K562 (cell line): ENCODE measurements around the gene WWOX. TPM values are rescaled to one million over a fixed set of nuclear protein-coding genes. Genes with fewer than 3 reads are reported as not detected.

ENCODE experiments used
- ATAC-seq: fragments of 200-7000 bp; cut with Tn5 transposase; 3 replicates; pipeline ENCODE4 v1.9.1; 2020; ENCODE audit warnings: moderate library complexity
- BruUV-seq: library from RNA; stranded (reverse); fragments of 400-500 nt; replicated peaks from 2 replicates; lab custom pipeline; 2021; lab: Mats Ljungman, UMichigan
- CTCF ChIA-PET: fragments of 300-600 bp; formaldehyde crosslinking; extraction: SDS; loops from one replicate; lab custom pipeline; 2021; ENCODE audit warnings: low intra/inter-chr PET ratio; lab: Yijun Ruan, JAX
- POLR2A ChIA-PET: fragments of 300-600, 350-650 bp; sonication (Branson Sonifier 250); formaldehyde crosslinking; extraction: SDS; loops from one replicate; lab custom pipeline; 2021; ENCODE audit warnings: antibody characterized with exemption, inconsistent platforms; lab: Yijun Ruan, JAX
- DNase-seq, 4 experiments: peaks; one replicate each; pipeline versions ENCODE4 v3.0.0 to v3.0.0-alpha.2; 2011 to 2018; ENCODE audit warnings: low spot score in 3 of 4, mixed read lengths in 3 of 4; ENCODE audit errors: extremely low read depth in 1 of 4
- FAIRE-seq: peaks from 2 replicates; lab custom pipeline; 2011; peaks lifted over from hg19 to GRCh38; lab: Jason Lieb, UNC
- H2AFZ ChIP-seq: 2 replicates; pipeline ENCODE4 v1.6.0; 2011; ENCODE audit warnings: low read depth, low read length, control low read depth, inconsistent platforms
- H3K27ac ChIP-seq: fragments of 200-600 bp; 3 replicates; pipeline ENCODE4 v1.8.0; 2011; ENCODE audit warnings: low read depth, mild to moderate bottlenecking, control low read depth, inconsistent platforms, low read length, moderate library complexity, mixed read lengths; ENCODE audit errors: extremely low read depth
- H3K27me3 ChIP-seq, 2 experiments: fragments of 300-600 bp in 1 of 2; 2 replicates in 1 of 2; 3 replicates in 1 of 2; pipeline versions ENCODE4 v1.6.0 to v1.8.0; 2011; ENCODE audit warnings: inconsistent platforms in 2 of 2, low read length in 2 of 2, mild to moderate bottlenecking in 1 of 2, mixed read lengths in 1 of 2, moderate library complexity in 1 of 2; ENCODE audit not compliant: control insufficient read depth in 2 of 2, insufficient read depth in 2 of 2
- H3K36me3 ChIP-seq: fragments of 300-600 bp; 3 replicates; pipeline ENCODE4 v1.8.0; 2011; ENCODE audit warnings: mild to moderate bottlenecking, low read length, inconsistent platforms; ENCODE audit not compliant: control insufficient read depth, insufficient read depth
- H3K4me1 ChIP-seq, 2 experiments: fragments of 200-600 bp in 1 of 2; replicated peaks in 1 of 2; 2 replicates in 1 of 2; 3 replicates in 1 of 2; pipeline versions ENCODE4 v1.5.1 to v1.8.0; 2011; ENCODE audit warnings: inconsistent platforms in 2 of 2, low read length in 2 of 2, mild to moderate bottlenecking in 1 of 2, mixed read lengths in 1 of 2, moderate library complexity in 1 of 2; ENCODE audit not compliant: control insufficient read depth in 2 of 2, insufficient read depth in 2 of 2
- H3K4me2 ChIP-seq: 2 replicates; pipeline ENCODE4 v1.6.1; 2011; ENCODE audit warnings: low read length, control low read depth, inconsistent platforms, mixed read lengths; ENCODE audit not compliant: insufficient read depth
- H3K4me3 ChIP-seq: fragments of 200-600 bp; sonication (generic), shearing (Covaris generic); 2 replicates; pipeline ENCODE4 v1.5.1; 2016; ENCODE audit warnings: control low read depth, inconsistent platforms
- H3K79me2 ChIP-seq: fragments of 200-600 bp; 3 replicates; pipeline ENCODE4 v1.8.0; 2011; ENCODE audit warnings: low read length, inconsistent platforms; ENCODE audit not compliant: control insufficient read depth, insufficient read depth
- H3K9ac ChIP-seq, 2 experiments: 2 replicates each; pipeline versions ENCODE4 v1.6.0 to v1.6.1; 2011; ENCODE audit warnings: low read depth in 2 of 2, low read length in 2 of 2, control low read depth in 1 of 2, inconsistent platforms in 1 of 2, mild to moderate bottlenecking in 1 of 2, mixed read lengths in 1 of 2; ENCODE audit not compliant: insufficient read depth in 1 of 2
- H3K9me1 ChIP-seq: one replicate; pipeline ENCODE4 v1.6.0; 2011; ENCODE audit warnings: inconsistent platforms, mild to moderate bottlenecking, low read length, moderate library complexity; ENCODE audit not compliant: control insufficient read depth, insufficient read depth
- H3K9me3 ChIP-seq: replicated peaks from 2 replicates; pipeline ENCODE4 v1.5.1; 2011; ENCODE audit warnings: low read depth, low read length, inconsistent platforms; ENCODE audit not compliant: control insufficient read depth, insufficient read depth
- H4K20me1 ChIP-seq: replicated peaks from 2 replicates; pipeline ENCODE4 v1.6.1; 2011; ENCODE audit warnings: low read length, inconsistent platforms, mixed read lengths; ENCODE audit not compliant: control insufficient read depth, insufficient read depth
- DDX20 ChIP-seq: fragments of 450-650 bp; IDR thresholded peaks from 2 replicates; pipeline ENCODE4 v1.6.1; 2016; ENCODE audit warnings: missing genetic modification characterization, low read depth, mild to moderate bottlenecking, missing compliant biosample characterization, moderate library complexity
- EHMT2 ChIP-seq: fragments of 450-650 bp; IDR thresholded peaks from 2 replicates; pipeline ENCODE4 v1.6.1; 2018; ENCODE audit warnings: antibody characterized with exemption
- HDAC6 ChIP-seq: IDR thresholded peaks from 2 replicates; pipeline ENCODE4 v1.6.1; 2012; ENCODE audit warnings: low read depth, mild to moderate bottlenecking, control low read depth, inconsistent platforms, low read length, moderate library complexity
- HNRNPH1 ChIP-seq: fragments of 200-400 bp; formaldehyde crosslinking; optimal IDR thresholded peaks from 2 replicates; pipeline ENCODE3; 2017; ENCODE audit warnings: low read depth, mild to moderate bottlenecking, low read length, moderate library complexity
- JUND ChIP-seq, 2 experiments: IDR thresholded peaks; 2 replicates in 1 of 2; 3 replicates in 1 of 2; pipeline ENCODE4 v1.6.1; 2011; ENCODE audit warnings: borderline replicate concordance in 2 of 2, low read depth in 2 of 2, low read length in 2 of 2, improper control_type of control experiment in 1 of 2, missing biosample characterization in 1 of 2, missing genetic modification characterization in 1 of 2, missing genetic modification reagents in 1 of 2
- NCOA1 ChIP-seq: fragments of 450-650 bp; IDR thresholded peaks from 2 replicates; pipeline ENCODE4 v1.6.1; 2016; ENCODE audit warnings: low read depth
- RNF2 ChIP-seq: sonication (generic); IDR thresholded peaks from 2 replicates; pipeline ENCODE4 v1.6.1; 2016
- THRAP3 ChIP-seq: fragments of 450-650 bp; IDR thresholded peaks from 2 replicates; pipeline ENCODE4 v1.6.1; 2016; ENCODE audit warnings: mild to moderate bottlenecking, inconsistent platforms, borderline replicate concordance
- ZC3H8 ChIP-seq: fragments of 450-650 bp; IDR thresholded peaks from 2 replicates; pipeline ENCODE4 v1.6.1; 2017
- ZNF12 ChIP-seq: sonication (generic); formaldehyde crosslinking; IDR thresholded peaks from 2 replicates; pipeline ENCODE4 v1.4.0; 2020; ENCODE audit warnings: mild to moderate bottlenecking, missing genetic modification reagents
- WGBS: fragments of 100-300 bp; shearing (Covaris generic); methylation state at CpG from one replicate; pipeline ENCODE4 v1.1.6; 2016; ENCODE audit warnings: low coverage, mixed read lengths; ENCODE audit not compliant: insufficient coverage; ENCODE audit errors: missing lambda C conversion rate; 5-methylcytosine and 5-hydroxymethylcytosine counted together
- in situ Hi-C: fragments of 300-500 bp; cut with MboI; formaldehyde crosslinking; loops from 4 replicates; pipeline ENCODE4 v1.15.0; 2018; ENCODE audit warnings: inconsistent platforms, mixed read lengths
- intact Hi-C: fragments of 100-400 bp; cut with micrococcal nuclease; formaldehyde crosslinking; loops from 2 replicates; pipeline ENCODE4 v1.14.2; 2022
- polyA plus RNA-seq, 8 experiments: library from polyadenylated mRNA; depleted of rRNA in 4 of 8; stranded (reverse) in 5 of 8; unstranded in 3 of 8; fragments of >200 nt; fragmentation: Nextera tagmentation in 2 of 8; fragmentation: Illumina TruSeq in 1 of 8; extraction: Ambion mirVana in 2 of 8; extraction: Trizol in 1 of 8; gene quantifications; 2 replicates each; pipeline versions ENCODE4 v1.2.1 to v1.2.3, GENCODE V29; 2011 to 2014; ENCODE audit warnings: inconsistent platforms in 1 of 8, missing spikeins in 1 of 8
- total RNA-seq, 7 experiments: library from RNA; depleted of rRNA in 6 of 7; stranded (reverse); fragments of >200 nt in 6 of 7; fragmentation: Illumina TruSeq in 2 of 7; extraction: Trizol in 2 of 7; gene quantifications; 2 replicates each; pipeline versions ENCODE4 v1.2.1 to v1.2.3, GENCODE V29; 2011 to 2021; ENCODE audit warnings: low replicate concordance in 1 of 7
- TF ChIP-seq, protein P1 (sequence below): fragments of 150-350 bp; IDR thresholded peaks from 2 replicates; pipeline ENCODE4 v1.6.1; 2014; ENCODE audit warnings: low read depth, mild to moderate bottlenecking, low read length, borderline replicate concordance
- TF ChIP-seq, protein P2 (sequence below): fragments of 250-450 bp; sonication (Bioruptor Pico); IDR thresholded peaks from 2 replicates; pipeline ENCODE4 v1.4.0; 2020; ENCODE audit warnings: mild to moderate bottlenecking, moderate library complexity
- TF ChIP-seq, protein P3 (sequence below): fragments of 250-450 bp; sonication (Bioruptor Pico); IDR thresholded peaks from 2 replicates; pipeline ENCODE4 v1.4.0; 2020
- TF ChIP-seq, protein P4 (sequence below): fragments of 450-650 bp; formaldehyde crosslinking; IDR thresholded peaks from 2 replicates; pipeline ENCODE4 v1.4.0; 2020; ENCODE audit warnings: mild to moderate bottlenecking, moderate library complexity

The WWOX gene
- total and polyA plus RNA-seq, 9 of the 15 experiments (the other 6 are each of a cell fraction or from before 2014, with no cell fraction given) = 1.6 to 22.7 (median 8.1) TPM

DNA sequence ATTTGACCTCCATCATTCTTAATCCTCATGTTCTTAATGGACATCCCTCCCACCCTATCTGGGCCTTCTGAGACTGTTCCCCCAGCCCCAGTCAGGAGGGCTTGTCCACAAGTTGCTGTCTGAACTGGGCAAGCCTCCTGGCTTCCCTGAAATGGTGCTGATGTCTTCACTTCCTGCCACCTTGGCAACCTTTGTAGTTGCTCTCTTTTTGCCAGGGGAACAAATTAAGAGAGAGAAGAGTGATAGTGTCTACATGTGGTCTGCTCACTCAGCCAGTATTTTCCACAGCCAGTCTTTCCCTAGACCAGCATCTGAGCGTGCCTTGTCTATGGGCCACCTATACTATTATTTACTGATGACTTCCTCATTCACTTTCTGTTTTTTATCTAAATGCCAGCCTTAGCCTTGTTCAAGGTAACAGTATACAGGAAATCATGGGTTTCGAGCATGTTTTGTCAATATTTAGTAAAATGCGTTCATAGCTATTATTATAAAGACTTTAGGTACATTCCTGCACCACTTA is 791.0 kb downstream of the WWOX start:
- Histone ChIP-seq H3K9me1 (no peaks in the 10 kb centered on the region), H3K4me3 (no peak overlapping the region), H2AFZ (no peak overlapping the region), H3K9me3 (no peaks in the 10 kb centered on the region), H3K27ac (no peak overlapping the region), H3K4me2 (no peak overlapping the region), H3K79me2 (no peaks in the 10 kb centered on the region), H3K4me1 (no peaks in the 10 kb centered on the region), H3K27me3 (peaks cover 0 to 8% of the 10 kb centered on the region in 2 experiments; a peak in 2 of 5 replicates), H4K20me1 (no peaks in the 10 kb centered on the region), H3K9ac (no peak overlapping the region), H3K36me3 (no peaks in the 10 kb centered on the region)
- FAIRE-seq (no peak), DNase-seq (no peak), ATAC-seq (no peak)
- TF ChIP-seq EHMT2 = no peak
- TF ChIP-seq DDX20 (tag) = no peak
- TF ChIP-seq, protein P1, sequence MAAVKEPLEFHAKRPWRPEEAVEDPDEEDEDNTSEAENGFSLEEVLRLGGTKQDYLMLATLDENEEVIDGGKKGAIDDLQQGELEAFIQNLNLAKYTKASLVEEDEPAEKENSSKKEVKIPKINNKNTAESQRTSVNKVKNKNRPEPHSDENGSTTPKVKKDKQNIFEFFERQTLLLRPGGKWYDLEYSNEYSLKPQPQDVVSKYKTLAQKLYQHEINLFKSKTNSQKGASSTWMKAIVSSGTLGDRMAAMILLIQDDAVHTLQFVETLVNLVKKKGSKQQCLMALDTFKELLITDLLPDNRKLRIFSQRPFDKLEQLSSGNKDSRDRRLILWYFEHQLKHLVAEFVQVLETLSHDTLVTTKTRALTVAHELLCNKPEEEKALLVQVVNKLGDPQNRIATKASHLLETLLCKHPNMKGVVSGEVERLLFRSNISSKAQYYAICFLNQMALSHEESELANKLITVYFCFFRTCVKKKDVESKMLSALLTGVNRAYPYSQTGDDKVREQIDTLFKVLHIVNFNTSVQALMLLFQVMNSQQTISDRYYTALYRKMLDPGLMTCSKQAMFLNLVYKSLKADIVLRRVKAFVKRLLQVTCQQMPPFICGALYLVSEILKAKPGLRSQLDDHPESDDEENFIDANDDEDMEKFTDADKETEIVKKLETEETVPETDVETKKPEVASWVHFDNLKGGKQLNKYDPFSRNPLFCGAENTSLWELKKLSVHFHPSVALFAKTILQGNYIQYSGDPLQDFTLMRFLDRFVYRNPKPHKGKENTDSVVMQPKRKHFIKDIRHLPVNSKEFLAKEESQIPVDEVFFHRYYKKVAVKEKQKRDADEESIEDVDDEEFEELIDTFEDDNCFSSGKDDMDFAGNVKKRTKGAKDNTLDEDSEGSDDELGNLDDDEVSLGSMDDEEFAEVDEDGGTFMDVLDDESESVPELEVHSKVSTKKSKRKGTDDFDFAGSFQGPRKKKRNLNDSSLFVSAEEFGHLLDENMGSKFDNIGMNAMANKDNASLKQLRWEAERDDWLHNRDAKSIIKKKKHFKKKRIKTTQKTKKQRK = no peak
- TF ChIP-seq, protein P2, sequence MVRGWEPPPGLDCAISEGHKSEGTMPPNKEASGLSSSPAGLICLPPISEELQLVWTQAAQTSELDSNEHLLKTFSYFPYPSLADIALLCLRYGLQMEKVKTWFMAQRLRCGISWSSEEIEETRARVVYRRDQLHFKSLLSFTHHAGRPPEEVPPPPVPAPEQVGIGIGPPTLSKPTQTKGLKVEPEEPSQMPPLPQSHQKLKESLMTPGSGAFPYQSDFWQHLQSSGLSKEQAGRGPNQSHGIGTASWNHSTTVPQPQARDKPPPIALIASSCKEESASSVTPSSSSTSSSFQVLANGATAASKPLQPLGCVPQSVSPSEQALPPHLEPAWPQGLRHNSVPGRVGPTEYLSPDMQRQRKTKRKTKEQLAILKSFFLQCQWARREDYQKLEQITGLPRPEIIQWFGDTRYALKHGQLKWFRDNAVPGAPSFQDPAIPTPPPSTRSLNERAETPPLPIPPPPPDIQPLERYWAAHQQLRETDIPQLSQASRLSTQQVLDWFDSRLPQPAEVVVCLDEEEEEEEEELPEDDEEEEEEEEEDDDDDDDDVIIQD (CRISPR knock-in tag) = no peak
- TF ChIP-seq, protein P3, sequence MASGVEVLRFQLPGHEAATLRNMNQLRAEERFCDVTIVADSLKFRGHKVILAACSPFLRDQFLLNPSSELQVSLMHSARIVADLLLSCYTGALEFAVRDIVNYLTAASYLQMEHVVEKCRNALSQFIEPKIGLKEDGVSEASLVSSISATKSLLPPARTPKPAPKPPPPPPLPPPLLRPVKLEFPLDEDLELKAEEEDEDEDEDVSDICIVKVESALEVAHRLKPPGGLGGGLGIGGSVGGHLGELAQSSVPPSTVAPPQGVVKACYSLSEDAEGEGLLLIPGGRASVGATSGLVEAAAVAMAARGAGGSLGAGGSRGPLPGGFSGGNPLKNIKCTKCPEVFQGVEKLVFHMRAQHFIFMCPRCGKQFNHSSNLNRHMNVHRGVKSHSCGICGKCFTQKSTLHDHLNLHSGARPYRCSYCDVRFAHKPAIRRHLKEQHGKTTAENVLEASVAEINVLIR = no peak
- no peak for TF ChIP-seq ZNF12
- TF ChIP-seq JUND (IDR thresholded peaks at IDR 0.05; ENCODE audit: borderline replicate concordance, low read depth, low read length) = no peak
- no peak for TF ChIP-seq JUND (tag; IDR thresholded peaks at IDR 0.05; ENCODE audit: borderline replicate concordance, low read depth, low read length)
- no peak for TF ChIP-seq HNRNPH1
- TF ChIP-seq THRAP3 = no peak
- TF ChIP-seq ZC3H8 = no peak
- no peak for TF ChIP-seq RNF2
- no peak for TF ChIP-seq NCOA1
- TF ChIP-seq, protein P4, sequence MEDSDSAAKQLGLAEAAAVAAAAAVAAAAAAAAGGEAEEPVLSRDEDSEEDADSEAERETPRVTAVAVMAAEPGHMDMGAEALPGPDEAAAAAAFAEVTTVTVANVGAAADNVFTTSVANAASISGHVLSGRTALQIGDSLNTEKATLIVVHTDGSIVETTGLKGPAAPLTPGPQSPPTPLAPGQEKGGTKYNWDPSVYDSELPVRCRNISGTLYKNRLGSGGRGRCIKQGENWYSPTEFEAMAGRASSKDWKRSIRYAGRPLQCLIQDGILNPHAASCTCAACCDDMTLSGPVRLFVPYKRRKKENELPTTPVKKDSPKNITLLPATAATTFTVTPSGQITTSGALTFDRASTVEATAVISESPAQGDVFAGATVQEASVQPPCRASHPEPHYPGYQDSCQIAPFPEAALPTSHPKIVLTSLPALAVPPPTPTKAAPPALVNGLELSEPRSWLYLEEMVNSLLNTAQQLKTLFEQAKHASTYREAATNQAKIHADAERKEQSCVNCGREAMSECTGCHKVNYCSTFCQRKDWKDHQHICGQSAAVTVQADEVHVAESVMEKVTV (CRISPR knock-in tag) = no peak
- TF ChIP-seq HDAC6 = no peak
- BruUV-seq = no TSS peak
- intact Hi-C loops (no loop called here), in situ Hi-C loops (no loop called here)
- POLR2A ChIA-PET = no interaction called here
- 3% methylated on average over 3 of the region's 3 CpGs for whole genome bisulfite sequencing
- CTCF ChIA-PET = no interaction called here
